ENCODE results near the gene ATP9A. TPM values are rescaled to one million over a fixed set of nuclear protein-coding genes. Genes with fewer than 3 reads are reported as not detected.
"Not testable (repeated sequence)": the region's sequence is repeated elsewhere in the genome, so short reads cannot be mapped to it uniquely, and the experiment has no call there.

ATP9A gene
- total RNA-seq, 1 donor: 69.1 TPM

GRCh38 chr20:51728737-51729136 lies 39.5 kb downstream of the ATP9A start:
- H3K4me3 ChIP-seq (ENCODE audit: low read depth, low read length): no peak overlapping the region
- no peak for TF ChIP-seq CTCF (IDR thresholded peaks at IDR 0.05; ENCODE audit: insufficient read depth, low read length)
- DNase-seq (ENCODE audit: low read depth): no peak

- TF ChIP-seq CTCF (IDR thresholded peaks at IDR 0.05; ENCODE audit: insufficient read depth, low read length): no peak
- DNase-seq (ENCODE audit: low read depth): no peak
- H3K4me3 ChIP-seq (ENCODE audit: low read depth, low read length): no peak overlapping the region
Observed at GRCh38 chr20:51727872-51728271, 40.3 kb downstream of the ATP9A start.

- TF ChIP-seq CTCF (IDR thresholded peaks at IDR 0.05; ENCODE audit: insufficient read depth, low read length): no peak
- no peak overlapping the region for H3K4me3 ChIP-seq (ENCODE audit: low read depth, low read length)
- no peak for DNase-seq (ENCODE audit: low read depth)
Observed at GRCh38 chr20:51725584-51726176, 42.5 kb downstream of the ATP9A start.

- not testable (repeated sequence) for DNase-seq (ENCODE audit: low read depth); H3K4me3 ChIP-seq (ENCODE audit: low read depth, low read length)
Observed at GRCh38 chr20:51723026-51723425, 45.2 kb downstream of the ATP9A start.

GRCh38 chr20:51722246-51722645 lies 45.9 kb downstream of the ATP9A start:
- not testable (repeated sequence) for DNase-seq (ENCODE audit: low read depth); H3K4me3 ChIP-seq (ENCODE audit: low read depth, low read length)

- no peak for DNase-seq (ENCODE audit: low read depth)
- H3K4me3 ChIP-seq (ENCODE audit: low read depth, low read length): no peak overlapping the region
- TF ChIP-seq CTCF (IDR thresholded peaks at IDR 0.05; ENCODE audit: insufficient read depth, low read length): no peak
Observed at GRCh38 chr20:51720854-51721253, 47.3 kb downstream of the ATP9A start.

- H3K4me3 ChIP-seq (ENCODE audit: low read depth, low read length): no peak overlapping the region
- DNase-seq (ENCODE audit: low read depth): no peak
- no peak for TF ChIP-seq CTCF (IDR thresholded peaks at IDR 0.05; ENCODE audit: insufficient read depth, low read length)
Observed at GRCh38 chr20:51720384-51720783, 47.8 kb downstream of the ATP9A start.

- no peak for TF ChIP-seq CTCF (IDR thresholded peaks at IDR 0.05; ENCODE audit: insufficient read depth, low read length)
- no peak overlapping the region for H3K4me3 ChIP-seq (ENCODE audit: low read depth, low read length)
- no peak for DNase-seq (ENCODE audit: low read depth)
Observed at GRCh38 chr20:51715856-51716185, 52.4 kb downstream of the ATP9A start.
